HEK293 (cell line): Measurements from ENCODE around the gene ASPRV1.

Experiments
- EGR2 ChIP-seq: fragments of 450-650 bp; formaldehyde crosslinking; IDR thresholded peaks from 2 replicates; pipeline ENCODE4 v1.5.1; 2016; ENCODE audit warnings: low read depth, missing biosample characterization, missing genetic modification characterization
- INSM2 ChIP-seq: fragments of 450-650 bp; formaldehyde crosslinking; IDR thresholded peaks from 2 replicates; pipeline ENCODE4 v1.5.1; 2016; ENCODE audit warnings: missing biosample characterization, missing genetic modification characterization
- KLF9 ChIP-seq: fragments of 450-650 bp; formaldehyde crosslinking; IDR thresholded peaks from 2 replicates; pipeline ENCODE4 v1.5.1; 2016; ENCODE audit warnings: missing biosample characterization, missing genetic modification characterization, low read depth
- SALL2 ChIP-seq: fragments of 450-650 bp; formaldehyde crosslinking; IDR thresholded peaks from 2 replicates; pipeline ENCODE4 v1.5.0; 2017; ENCODE audit warnings: missing biosample characterization, mild to moderate bottlenecking, missing genetic modification characterization, borderline replicate concordance
- SP2 ChIP-seq: fragments of 450-650 bp; formaldehyde crosslinking; IDR thresholded peaks from 2 replicates; pipeline ENCODE4 v1.5.1; 2016; ENCODE audit warnings: missing biosample characterization, missing genetic modification characterization
- TCF7L2 ChIP-seq: IDR thresholded peaks from 2 replicates; pipeline ENCODE4 v1.6.1; 2011; ENCODE audit warnings: low read depth, mild to moderate bottlenecking, inconsistent platforms, low read length, moderate library complexity, borderline replicate concordance
- ZBTB6 ChIP-seq: fragments of 450-650 bp; formaldehyde crosslinking; IDR thresholded peaks from 2 replicates; pipeline ENCODE4 v1.5.1; 2017; ENCODE audit warnings: missing biosample characterization, missing genetic modification characterization
- ZBTB7A ChIP-seq: fragments of 450-650 bp; formaldehyde crosslinking; IDR thresholded peaks from 2 replicates; pipeline ENCODE4 v1.5.1; 2016; ENCODE audit warnings: low read depth, missing biosample characterization, missing genetic modification characterization
- ZNF175 ChIP-seq: fragments of 450-650 bp; formaldehyde crosslinking; IDR thresholded peaks from 2 replicates; pipeline ENCODE4 v1.5.1; 2016; ENCODE audit warnings: missing biosample characterization, missing genetic modification characterization
- ZNF221 ChIP-seq: fragments of 450-650 bp; formaldehyde crosslinking; IDR thresholded peaks from 2 replicates; pipeline ENCODE4 v1.5.1; 2017; ENCODE audit warnings: missing biosample characterization, missing genetic modification characterization, borderline replicate concordance
- ZNF280D ChIP-seq: fragments of 450-650 bp; formaldehyde crosslinking; IDR thresholded peaks from 2 replicates; pipeline ENCODE4 v1.5.1; 2016; ENCODE audit warnings: missing biosample characterization, missing genetic modification characterization
- ZNF311 ChIP-seq: fragments of 450-650 bp; formaldehyde crosslinking; IDR thresholded peaks from 2 replicates; pipeline ENCODE4 v1.5.1; 2017; ENCODE audit warnings: missing biosample characterization, missing genetic modification characterization, borderline replicate concordance
- ZNF366 ChIP-seq: fragments of 450-650 bp; formaldehyde crosslinking; conservative IDR thresholded peaks from 2 replicates; pipeline ENCODE4 v1.5.1; 2016; ENCODE audit warnings: missing biosample characterization, missing genetic modification characterization
- ZNF394 ChIP-seq: fragments of 450-650 bp; formaldehyde crosslinking; IDR thresholded peaks from 2 replicates; pipeline ENCODE4 v1.5.1; 2016; ENCODE audit warnings: missing biosample characterization, missing genetic modification characterization, mild to moderate bottlenecking, moderate library complexity, borderline replicate concordance
- ZNF580 ChIP-seq: fragments of 450-650 bp; formaldehyde crosslinking; IDR thresholded peaks from 2 replicates; pipeline ENCODE4 v1.5.1; 2016; ENCODE audit warnings: missing biosample characterization, missing genetic modification characterization
- ZNF610 ChIP-seq: fragments of 450-650 bp; formaldehyde crosslinking; IDR thresholded peaks from 2 replicates; pipeline ENCODE4 v1.5.1; 2016; ENCODE audit warnings: missing biosample characterization, missing genetic modification characterization, borderline replicate concordance
- ZNF660 ChIP-seq: fragments of 450-650 bp; IDR thresholded peaks from 2 replicates; pipeline ENCODE4 v1.5.1; 2018; ENCODE audit warnings: missing biosample characterization, mild to moderate bottlenecking, missing genetic modification characterization
- ZNF677 ChIP-seq: fragments of 450-650 bp; IDR thresholded peaks from 2 replicates; pipeline ENCODE4 v1.5.0; 2018; ENCODE audit warnings: missing biosample characterization, mild to moderate bottlenecking, missing genetic modification characterization, moderate library complexity
- ZNF76 ChIP-seq: fragments of 450-650 bp; formaldehyde crosslinking; IDR thresholded peaks from 2 replicates; pipeline ENCODE4; 2016; ENCODE audit warnings: low read depth, missing biosample characterization, missing genetic modification characterization, borderline replicate concordance
- ZSCAN16 ChIP-seq: fragments of 450-650 bp; formaldehyde crosslinking; IDR thresholded peaks from 2 replicates; pipeline ENCODE4 v1.5.1; 2016; ENCODE audit warnings: missing biosample characterization, missing genetic modification characterization
- ZSCAN23 ChIP-seq: fragments of 450-650 bp; formaldehyde crosslinking; IDR thresholded peaks from 2 replicates; pipeline ENCODE4 v1.5.1; 2016; ENCODE audit warnings: missing biosample characterization, missing genetic modification characterization
- ZSCAN5A ChIP-seq: fragments of 450-650 bp; formaldehyde crosslinking; IDR thresholded peaks from 2 replicates; pipeline ENCODE4 v1.5.1; 2016; ENCODE audit warnings: missing biosample characterization, missing genetic modification characterization
- TF ChIP-seq, protein P1 (sequence below): fragments of 450-650 bp; formaldehyde crosslinking; IDR thresholded peaks from 2 replicates; pipeline ENCODE4 v1.5.1; 2017; ENCODE audit warnings: missing biosample characterization, missing genetic modification characterization
- TF ChIP-seq, protein P2 (sequence below): fragments of 450-650 bp; formaldehyde crosslinking; IDR thresholded peaks from 2 replicates; pipeline ENCODE4 v1.5.1; 2016; ENCODE audit warnings: missing biosample characterization, missing genetic modification characterization

ASPRV1 gene

GRCh38 chr2:69914164-69914949, 47.1 kb downstream of the ASPRV1 start (continued):
- TF ChIP-seq, protein P1, sequence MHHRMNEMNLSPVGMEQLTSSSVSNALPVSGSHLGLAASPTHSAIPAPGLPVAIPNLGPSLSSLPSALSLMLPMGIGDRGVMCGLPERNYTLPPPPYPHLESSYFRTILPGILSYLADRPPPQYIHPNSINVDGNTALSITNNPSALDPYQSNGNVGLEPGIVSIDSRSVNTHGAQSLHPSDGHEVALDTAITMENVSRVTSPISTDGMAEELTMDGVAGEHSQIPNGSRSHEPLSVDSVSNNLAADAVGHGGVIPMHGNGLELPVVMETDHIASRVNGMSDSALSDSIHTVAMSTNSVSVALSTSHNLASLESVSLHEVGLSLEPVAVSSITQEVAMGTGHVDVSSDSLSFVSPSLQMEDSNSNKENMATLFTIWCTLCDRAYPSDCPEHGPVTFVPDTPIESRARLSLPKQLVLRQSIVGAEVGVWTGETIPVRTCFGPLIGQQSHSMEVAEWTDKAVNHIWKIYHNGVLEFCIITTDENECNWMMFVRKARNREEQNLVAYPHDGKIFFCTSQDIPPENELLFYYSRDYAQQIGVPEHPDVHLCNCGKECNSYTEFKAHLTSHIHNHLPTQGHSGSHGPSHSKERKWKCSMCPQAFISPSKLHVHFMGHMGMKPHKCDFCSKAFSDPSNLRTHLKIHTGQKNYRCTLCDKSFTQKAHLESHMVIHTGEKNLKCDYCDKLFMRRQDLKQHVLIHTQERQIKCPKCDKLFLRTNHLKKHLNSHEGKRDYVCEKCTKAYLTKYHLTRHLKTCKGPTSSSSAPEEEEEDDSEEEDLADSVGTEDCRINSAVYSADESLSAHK (tag by site-specific recombination), result no peak
- TF ChIP-seq ZNF610 (tag by site-specific recombination), result no peak
- no peak for TF ChIP-seq ZNF175 (tag by site-specific recombination)
- peak; percentile 43; the same call in 1 of the 2 replicates for TF ChIP-seq ZNF394
- no peak for TF ChIP-seq SALL2 (tag by site-specific recombination)
- peak; percentile 42; the same call in 1 of the 2 replicates for TF ChIP-seq ZNF580 (tag by site-specific recombination)
- peak; percentile 94 for TF ChIP-seq SP2 (tag by site-specific recombination)
- TF ChIP-seq ZBTB6 (tag by site-specific recombination), result 0 out of 2 replicates have a peak, but pooled peaks have one; percentile 36
- no peak for TF ChIP-seq TCF7L2
- TF ChIP-seq ZSCAN16 (tag by site-specific recombination), result no peak
- TF ChIP-seq ZNF280D (tag by site-specific recombination), result no peak
- no peak for TF ChIP-seq INSM2 (tag by site-specific recombination)
- TF ChIP-seq ZNF366 (tag by site-specific recombination), result 0 out of 2 replicates have a peak, but pooled peaks have one; percentile 11
- TF ChIP-seq ZNF221 (tag by site-specific recombination), result no peak
- TF ChIP-seq ZNF311 (tag by site-specific recombination), result no peak
- peak; percentile 35; the same call in 1 of the 2 replicates for TF ChIP-seq ZNF76 (tag by site-specific recombination)
- TF ChIP-seq ZNF660 (tag by site-specific recombination), result peak; percentile 72
- no peak for TF ChIP-seq KLF9
- no peak for TF ChIP-seq ZSCAN23 (tag by site-specific recombination)
- TF ChIP-seq, protein P2, sequence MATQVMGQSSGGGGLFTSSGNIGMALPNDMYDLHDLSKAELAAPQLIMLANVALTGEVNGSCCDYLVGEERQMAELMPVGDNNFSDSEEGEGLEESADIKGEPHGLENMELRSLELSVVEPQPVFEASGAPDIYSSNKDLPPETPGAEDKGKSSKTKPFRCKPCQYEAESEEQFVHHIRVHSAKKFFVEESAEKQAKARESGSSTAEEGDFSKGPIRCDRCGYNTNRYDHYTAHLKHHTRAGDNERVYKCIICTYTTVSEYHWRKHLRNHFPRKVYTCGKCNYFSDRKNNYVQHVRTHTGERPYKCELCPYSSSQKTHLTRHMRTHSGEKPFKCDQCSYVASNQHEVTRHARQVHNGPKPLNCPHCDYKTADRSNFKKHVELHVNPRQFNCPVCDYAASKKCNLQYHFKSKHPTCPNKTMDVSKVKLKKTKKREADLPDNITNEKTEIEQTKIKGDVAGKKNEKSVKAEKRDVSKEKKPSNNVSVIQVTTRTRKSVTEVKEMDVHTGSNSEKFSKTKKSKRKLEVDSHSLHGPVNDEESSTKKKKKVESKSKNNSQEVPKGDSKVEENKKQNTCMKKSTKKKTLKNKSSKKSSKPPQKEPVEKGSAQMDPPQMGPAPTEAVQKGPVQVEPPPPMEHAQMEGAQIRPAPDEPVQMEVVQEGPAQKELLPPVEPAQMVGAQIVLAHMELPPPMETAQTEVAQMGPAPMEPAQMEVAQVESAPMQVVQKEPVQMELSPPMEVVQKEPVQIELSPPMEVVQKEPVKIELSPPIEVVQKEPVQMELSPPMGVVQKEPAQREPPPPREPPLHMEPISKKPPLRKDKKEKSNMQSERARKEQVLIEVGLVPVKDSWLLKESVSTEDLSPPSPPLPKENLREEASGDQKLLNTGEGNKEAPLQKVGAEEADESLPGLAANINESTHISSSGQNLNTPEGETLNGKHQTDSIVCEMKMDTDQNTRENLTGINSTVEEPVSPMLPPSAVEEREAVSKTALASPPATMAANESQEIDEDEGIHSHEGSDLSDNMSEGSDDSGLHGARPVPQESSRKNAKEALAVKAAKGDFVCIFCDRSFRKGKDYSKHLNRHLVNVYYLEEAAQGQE (tag by site-specific recombination), result no peak; the same call in 1 of the 2 replicates
- no peak for TF ChIP-seq ZSCAN5A (tag by site-specific recombination)
- TF ChIP-seq ZNF677 (tag by site-specific recombination), result no peak
- no peak for TF ChIP-seq ZBTB7A (tag by site-specific recombination)
- TF ChIP-seq EGR2 (tag by site-specific recombination), result no peak
